ENCODE results near the gene CARS1. TPM values are rescaled to one million over a fixed set of nuclear protein-coding genes. Genes with fewer than 3 reads are reported as not detected.

CARS1 gene
- total RNA-seq, 4 donors from 2014 or later = 29.3 to 50.4 (median 36.4) TPM

DNA sequence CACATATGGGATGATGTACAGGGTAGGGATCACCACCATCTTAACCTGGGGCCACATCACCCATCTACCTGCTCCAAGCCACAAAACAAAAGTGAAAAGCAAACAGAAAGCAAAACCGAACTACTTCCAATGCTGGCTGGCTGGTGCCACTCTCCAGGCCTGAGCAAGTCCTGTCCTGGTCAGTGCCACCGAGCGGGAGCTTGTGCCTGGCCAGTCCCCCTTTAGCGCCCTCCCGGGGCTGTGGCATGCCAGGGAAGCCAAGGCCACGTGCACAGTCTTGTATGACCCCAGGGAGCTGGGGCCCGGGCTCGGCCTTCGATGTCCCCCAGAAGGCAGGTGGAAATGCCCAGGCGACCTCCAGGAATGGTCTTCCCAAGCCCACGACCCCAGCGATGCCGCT, 47.2 kb downstream of the CARS1 start:
- Histone ChIP-seq H3K27me3 (no peaks in the 10 kb centered on the region), H3K4me3 (no peak overlapping the region), H3K27ac (no peak overlapping the region), H3K9me3 (no peaks in the 10 kb centered on the region), H3K36me3 (peaks cover under 1 to 97% (median 8%) of the 10 kb centered on the region in 3 donors), H3K4me1 (peaks cover 0 to 8% (median 0%) of the 10 kb centered on the region in 4 donors)
- 81 to 85% methylated on average over 13 of the region's 13 CpGs for WGBS, 2 donors
- no peak for TF ChIP-seq EP300 (IDR thresholded peaks at IDR 0.05)
- TF ChIP-seq POLR2A (IDR thresholded peaks at IDR 0.05) = no peak
- TF ChIP-seq, protein P1, sequence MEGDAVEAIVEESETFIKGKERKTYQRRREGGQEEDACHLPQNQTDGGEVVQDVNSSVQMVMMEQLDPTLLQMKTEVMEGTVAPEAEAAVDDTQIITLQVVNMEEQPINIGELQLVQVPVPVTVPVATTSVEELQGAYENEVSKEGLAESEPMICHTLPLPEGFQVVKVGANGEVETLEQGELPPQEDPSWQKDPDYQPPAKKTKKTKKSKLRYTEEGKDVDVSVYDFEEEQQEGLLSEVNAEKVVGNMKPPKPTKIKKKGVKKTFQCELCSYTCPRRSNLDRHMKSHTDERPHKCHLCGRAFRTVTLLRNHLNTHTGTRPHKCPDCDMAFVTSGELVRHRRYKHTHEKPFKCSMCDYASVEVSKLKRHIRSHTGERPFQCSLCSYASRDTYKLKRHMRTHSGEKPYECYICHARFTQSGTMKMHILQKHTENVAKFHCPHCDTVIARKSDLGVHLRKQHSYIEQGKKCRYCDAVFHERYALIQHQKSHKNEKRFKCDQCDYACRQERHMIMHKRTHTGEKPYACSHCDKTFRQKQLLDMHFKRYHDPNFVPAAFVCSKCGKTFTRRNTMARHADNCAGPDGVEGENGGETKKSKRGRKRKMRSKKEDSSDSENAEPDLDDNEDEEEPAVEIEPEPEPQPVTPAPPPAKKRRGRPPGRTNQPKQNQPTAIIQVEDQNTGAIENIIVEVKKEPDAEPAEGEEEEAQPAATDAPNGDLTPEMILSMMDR (IDR thresholded peaks at IDR 0.05) = no peak
- no peak for DNase-seq (ENCODE audit: low spot score in 2 of 2)

DNA sequence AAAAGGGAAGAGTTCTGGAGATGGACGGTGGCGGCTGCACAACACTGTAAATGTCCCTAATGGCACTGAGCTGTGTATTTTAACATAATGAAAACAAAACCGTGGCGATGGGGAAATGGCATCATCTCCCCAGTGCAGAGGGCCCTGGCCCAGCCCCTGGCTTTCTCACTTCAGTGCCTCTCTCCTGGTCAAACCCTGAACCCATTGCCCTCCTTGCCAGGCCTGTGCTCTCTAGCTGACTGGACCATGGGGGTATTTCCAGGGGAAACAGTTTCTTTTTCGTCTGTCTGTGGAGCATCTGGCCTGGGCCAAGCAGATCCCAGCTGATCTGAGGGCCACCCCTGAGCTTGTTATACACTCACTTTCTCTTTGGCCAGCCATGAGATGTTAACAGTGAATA, 47.7 kb downstream of the CARS1 start:
- H3K36me3 ChIP-seq = peaks cover 0 to 97% (median 8%) of the 10 kb centered on the region in 3 donors
- H3K27me3 ChIP-seq = no peaks in the 10 kb centered on the region
- no peak for TF ChIP-seq EP300 (IDR thresholded peaks at IDR 0.05)
- TF ChIP-seq, protein P1 (IDR thresholded peaks at IDR 0.05) = no peak
- no peak for TF ChIP-seq POLR2A (IDR thresholded peaks at IDR 0.05)
- H3K27ac ChIP-seq = no peak overlapping the region
- H3K9me3 ChIP-seq = no peaks in the 10 kb centered on the region
- peaks cover 0 to 5% (median 0%) of the 10 kb centered on the region in 4 donors for H3K4me1 ChIP-seq
- 73 to 79% methylated on average over 5 of the region's 5 CpGs for WGBS, 2 donors
- H3K4me3 ChIP-seq = no peak overlapping the region
- DNase-seq (ENCODE audit: low spot score in 2 of 2) = no peak

DNA sequence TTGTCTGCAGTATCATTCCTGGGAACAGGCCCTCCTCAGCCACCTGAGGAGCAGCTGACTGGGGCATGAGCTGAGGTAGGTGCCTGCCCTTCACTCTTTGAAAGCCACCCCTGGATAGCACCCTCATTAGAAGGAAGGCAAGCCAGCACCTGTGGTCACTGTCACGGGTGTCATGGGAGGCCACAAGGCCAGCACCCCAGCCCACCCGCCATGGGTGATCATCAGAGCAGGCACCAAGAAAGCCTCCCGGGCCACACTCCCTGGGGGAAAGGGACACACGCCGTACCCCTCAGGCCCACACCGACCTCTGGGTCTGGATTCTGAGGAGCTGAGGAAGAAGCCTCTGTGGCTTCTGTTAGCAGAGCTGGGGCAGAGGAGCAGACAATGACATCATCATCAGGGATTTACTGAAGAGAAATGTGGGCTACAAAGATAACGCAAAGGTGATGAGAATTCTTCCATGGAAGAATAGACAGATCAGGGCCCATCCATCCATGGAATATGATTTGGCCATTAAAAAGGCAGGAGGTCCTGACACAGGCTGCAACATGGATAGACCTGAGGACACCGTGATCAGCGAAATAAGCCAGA, 48.4 kb downstream of the CARS1 start:
- no peaks in the 10 kb centered on the region for H3K9me3 ChIP-seq
- no peaks in the 10 kb centered on the region for H3K27me3 ChIP-seq
- 86 to 91% methylated on average over 9 of the region's 9 CpGs for WGBS, 2 donors
- no peak for DNase-seq (ENCODE audit: low spot score in 2 of 2)
- H3K36me3 ChIP-seq = peaks cover 0 to 97% (median 8%) of the 10 kb centered on the region in 3 donors
- no peak overlapping the region for H3K4me3 ChIP-seq
- no peaks in the 10 kb centered on the region for H3K4me1 ChIP-seq
- TF ChIP-seq EP300 (IDR thresholded peaks at IDR 0.05) = no peak
- TF ChIP-seq, protein P1 (IDR thresholded peaks at IDR 0.05) = no peak
- TF ChIP-seq POLR2A (IDR thresholded peaks at IDR 0.05) = no peak
- no peak overlapping the region for H3K27ac ChIP-seq

DNA sequence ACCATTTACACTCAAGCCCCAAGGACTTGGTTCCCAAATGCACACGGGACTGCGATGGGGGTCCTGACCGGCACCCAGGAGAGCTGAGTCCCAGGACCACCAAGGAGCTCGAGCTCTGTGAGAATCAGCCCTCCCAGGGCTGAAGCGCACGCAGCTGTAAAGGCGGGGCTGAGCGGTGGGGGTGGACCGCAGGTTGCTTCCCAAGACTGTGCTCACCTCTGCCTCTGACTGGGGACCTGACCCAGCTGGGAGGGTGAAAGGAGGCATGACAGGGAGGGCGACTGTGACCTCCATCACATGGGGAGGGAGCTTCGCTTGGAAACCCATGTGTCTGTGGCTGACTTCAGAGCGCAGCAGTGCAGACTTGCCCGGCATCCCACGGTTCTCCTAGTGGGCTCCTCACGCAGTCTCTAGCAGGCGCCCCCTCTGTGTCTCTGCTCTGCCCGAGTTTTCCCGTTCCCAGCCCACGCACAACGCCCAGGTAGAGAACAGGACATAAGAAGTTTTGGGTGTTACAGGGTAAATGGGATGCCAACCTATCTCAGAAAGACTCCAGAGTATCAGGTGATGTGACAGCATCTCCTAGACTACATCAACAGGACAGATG, 49.7 kb downstream of the CARS1 start:
- TF ChIP-seq POLR2A (IDR thresholded peaks at IDR 0.05) = no peak
- no peak for TF ChIP-seq EP300 (IDR thresholded peaks at IDR 0.05)
- TF ChIP-seq, protein P1 (IDR thresholded peaks at IDR 0.05) = no peak
- no peak for DNase-seq (ENCODE audit: low spot score in 2 of 2)
- Histone ChIP-seq H3K36me3 (peaks cover 0 to 97% (median 13%) of the 10 kb centered on the region in 3 donors), H3K4me3 (no peak overlapping the region), H3K9me3 (no peaks in the 10 kb centered on the region), H3K27me3 (no peaks in the 10 kb centered on the region), H3K27ac (peak overlapping the region in 2 of 4 donors; percentile 40 to 88), H3K4me1 (peaks cover 0 to 4% (median 1%) of the 10 kb centered on the region in 4 donors)
- WGBS, 2 donors = 85 to 87% methylated on average over 18 to 20 of the region's 20 CpGs

Data from tibial nerve (tissue), 4 donors.